ENCODE measurements around the gene HS6ST3.

- TF ChIP-seq, protein P1, sequence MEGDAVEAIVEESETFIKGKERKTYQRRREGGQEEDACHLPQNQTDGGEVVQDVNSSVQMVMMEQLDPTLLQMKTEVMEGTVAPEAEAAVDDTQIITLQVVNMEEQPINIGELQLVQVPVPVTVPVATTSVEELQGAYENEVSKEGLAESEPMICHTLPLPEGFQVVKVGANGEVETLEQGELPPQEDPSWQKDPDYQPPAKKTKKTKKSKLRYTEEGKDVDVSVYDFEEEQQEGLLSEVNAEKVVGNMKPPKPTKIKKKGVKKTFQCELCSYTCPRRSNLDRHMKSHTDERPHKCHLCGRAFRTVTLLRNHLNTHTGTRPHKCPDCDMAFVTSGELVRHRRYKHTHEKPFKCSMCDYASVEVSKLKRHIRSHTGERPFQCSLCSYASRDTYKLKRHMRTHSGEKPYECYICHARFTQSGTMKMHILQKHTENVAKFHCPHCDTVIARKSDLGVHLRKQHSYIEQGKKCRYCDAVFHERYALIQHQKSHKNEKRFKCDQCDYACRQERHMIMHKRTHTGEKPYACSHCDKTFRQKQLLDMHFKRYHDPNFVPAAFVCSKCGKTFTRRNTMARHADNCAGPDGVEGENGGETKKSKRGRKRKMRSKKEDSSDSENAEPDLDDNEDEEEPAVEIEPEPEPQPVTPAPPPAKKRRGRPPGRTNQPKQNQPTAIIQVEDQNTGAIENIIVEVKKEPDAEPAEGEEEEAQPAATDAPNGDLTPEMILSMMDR (IDR thresholded peaks at IDR 0.05 in 4 of 5, conservative IDR thresholded peaks at IDR 0.05 in 1 of 5): no peak
- no peak for TF ChIP-seq POLR2A (IDR thresholded peaks at IDR 0.05)
These were observed 759.2 kb downstream of the HS6ST3 start for GRCh38 chr13:96849091-96849490.
